ENCODE results near the gene S100A13. TPM values are rescaled to one million over a fixed set of nuclear protein-coding genes. Genes with fewer than 3 reads are reported as not detected.
"Not testable (repeated sequence)": the region's sequence is repeated elsewhere in the genome, so short reads cannot be mapped to it uniquely, and the experiment has no call there.

S100A13 gene
- total RNA-seq, 1 donor from 2014 or later: 7.3 TPM

DNA sequence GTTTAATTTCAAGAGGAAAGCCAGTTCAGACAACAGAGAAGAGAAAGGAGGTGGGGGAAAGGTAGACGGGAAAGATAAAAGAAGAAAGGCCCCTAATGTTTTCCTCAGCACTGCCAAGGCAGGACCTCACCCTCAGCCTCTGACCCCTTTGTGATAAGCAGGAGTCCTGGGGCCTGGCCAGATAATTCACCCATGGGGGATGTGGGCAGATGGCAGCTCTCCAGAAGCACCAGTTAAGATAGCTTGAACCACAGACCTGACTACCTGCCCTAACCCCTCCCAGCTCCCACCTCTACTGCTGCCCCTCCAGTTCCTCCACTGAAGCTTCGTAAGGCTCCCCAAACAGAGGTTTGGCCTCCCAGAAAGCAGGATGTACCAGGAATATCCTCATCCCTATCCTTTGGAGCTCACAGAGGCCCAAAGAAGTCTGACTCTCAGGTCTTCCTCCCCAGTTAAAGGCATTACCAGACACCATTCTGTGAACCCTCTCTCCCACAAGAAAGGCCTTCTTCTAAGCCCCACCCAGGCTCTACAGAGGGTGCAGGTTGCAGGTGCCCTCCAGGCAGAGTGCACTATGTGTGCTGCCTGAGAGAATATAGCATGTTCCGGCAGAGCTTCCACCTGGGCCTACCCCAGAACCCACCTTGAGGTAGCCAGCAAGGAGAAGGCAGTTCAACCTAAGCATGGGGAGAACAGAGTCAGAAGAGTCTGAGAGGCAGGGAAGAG is 22.0 kb upstream of the S100A13 start:
- no peak for FAIRE-seq

DNA sequence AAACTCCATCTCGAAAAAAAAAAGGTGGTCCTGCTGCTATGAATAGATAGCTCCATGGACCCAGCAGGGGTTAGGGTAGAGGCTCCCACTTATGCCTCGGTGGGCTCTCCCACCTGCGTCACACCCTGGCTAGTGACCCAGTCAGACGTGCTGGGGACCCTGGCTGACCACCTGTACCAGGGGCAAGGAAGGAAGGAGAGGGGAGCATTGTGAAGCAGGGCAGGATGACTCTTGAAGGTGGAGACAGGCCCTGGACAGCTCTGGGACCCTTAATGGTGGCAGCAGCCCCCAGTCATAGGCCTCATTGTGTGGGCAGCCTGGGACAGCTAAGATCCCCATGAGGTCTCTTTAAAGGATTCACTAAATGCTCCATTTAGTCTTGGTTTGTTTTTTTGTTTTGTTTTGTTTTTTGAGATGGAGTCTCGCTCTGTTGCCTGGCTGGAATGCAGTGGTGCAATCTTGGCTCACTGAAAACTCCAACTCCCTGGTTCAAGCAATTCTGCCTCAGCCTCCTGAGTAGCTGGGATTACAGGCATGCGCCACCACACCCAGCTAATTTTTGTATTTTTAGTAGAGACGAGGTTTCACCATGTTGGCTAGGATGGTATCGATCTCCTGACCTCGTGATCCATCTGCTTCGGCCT is 20.8 kb upstream of the S100A13 start:
- FAIRE-seq (no peak), DNase-seq (ENCODE audit: low spot score in 2 of 2) (no peak)

More for the DNA sequence above, 22.0 kb upstream of the S100A13 start:
- no peak for DNase-seq (ENCODE audit: low spot score in 2 of 2)

DNA sequence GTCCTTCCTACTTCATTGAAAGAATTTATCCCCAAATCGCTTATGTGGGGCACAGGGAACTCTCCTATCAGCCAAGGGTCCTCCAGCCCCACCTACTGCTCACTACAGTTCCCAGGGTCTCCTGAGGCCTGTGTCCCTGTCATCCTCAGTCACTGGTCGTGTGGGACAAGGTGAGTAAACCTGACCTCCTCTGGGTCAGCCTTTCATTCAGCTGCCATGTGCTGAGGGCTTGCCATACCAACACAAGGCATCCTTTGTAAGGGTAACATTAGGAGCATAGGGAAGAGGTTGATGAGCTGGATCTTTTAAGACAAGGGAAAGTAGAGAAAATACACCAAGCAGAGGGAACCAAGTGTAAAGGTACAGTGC is 20.0 kb upstream of the S100A13 start:
- no peak for DNase-seq (ENCODE audit: low spot score in 2 of 2)
- no peak for FAIRE-seq

DNA sequence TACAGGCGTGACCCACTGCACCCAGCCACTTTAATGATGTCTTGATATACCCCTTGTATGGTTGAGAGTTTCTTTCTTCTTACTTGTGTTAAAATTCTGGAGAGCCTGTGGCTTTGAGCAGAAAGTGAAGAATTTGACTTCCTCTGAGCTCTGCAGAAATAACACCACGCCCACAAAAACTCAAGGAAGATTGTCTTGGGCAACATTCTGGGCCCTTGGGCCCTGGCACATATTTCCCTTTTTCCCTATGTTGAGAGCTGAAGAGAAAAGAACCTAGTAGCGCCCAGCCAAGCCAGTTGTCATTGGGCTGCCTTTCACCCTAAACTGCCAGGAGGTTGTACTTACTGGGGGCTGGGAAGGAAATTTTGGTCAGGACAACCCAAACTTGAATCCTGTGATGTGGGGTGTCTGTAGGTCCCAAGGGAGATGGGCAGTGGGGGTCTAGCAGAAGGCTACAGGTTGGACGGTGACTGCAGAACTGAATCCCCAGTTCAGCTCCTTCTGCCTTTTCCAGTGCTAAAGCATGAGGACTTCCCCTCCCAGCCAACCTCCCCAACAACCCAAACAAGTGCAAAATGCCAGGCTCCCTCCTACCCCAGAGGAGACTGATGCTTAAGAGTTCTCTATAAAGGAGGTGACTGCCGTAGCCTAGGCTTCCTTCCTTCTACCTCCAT is 19.5 kb upstream of the S100A13 start:
- FAIRE-seq (no peak), DNase-seq (ENCODE audit: low spot score in 2 of 2) (no peak)

DNA sequence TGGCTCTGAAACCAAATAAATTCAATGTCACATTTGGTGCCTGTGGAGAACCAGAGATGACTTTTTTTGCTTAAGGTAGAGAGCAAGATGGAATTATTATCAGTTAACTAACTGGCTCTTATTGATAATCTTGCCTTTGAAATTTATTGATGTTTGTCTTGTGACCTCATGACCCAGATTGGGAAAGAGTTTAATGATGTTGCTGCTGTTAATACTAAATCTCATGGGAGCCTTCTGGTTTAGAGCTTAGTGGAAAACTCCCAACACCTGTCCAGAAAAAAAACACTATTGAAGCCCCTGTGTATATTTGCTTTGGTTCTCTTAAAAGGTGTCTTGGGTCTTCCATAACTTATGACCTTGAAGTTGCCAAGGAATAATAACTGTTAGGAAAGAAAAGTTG is 16.5 kb upstream of the S100A13 start:
- FAIRE-seq (no peak), DNase-seq (ENCODE audit: low spot score in 2 of 2) (no peak)

DNA sequence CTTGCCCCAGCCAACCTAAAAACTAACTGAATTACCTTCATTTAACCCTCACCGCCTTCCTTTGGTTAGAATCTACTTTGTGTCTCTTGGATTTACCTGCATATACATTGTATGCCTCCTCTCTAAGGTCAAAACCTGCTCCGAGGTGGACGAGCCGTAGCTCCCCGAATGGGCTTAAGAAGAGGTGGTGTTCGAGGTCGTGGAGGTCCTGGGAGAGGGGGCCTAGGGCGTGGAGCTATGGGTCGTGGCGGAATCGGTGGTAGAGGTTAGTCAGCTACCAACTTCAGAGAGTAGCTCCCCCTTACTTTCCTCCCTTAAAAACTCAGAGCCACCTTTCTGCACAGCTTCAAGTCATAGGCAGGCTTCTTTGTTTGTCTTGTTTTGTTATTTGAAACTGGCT is 15.8 kb upstream of the S100A13 start:
- DNase-seq (ENCODE audit: low spot score in 2 of 2) (no peak), FAIRE-seq (no peak)

DNA sequence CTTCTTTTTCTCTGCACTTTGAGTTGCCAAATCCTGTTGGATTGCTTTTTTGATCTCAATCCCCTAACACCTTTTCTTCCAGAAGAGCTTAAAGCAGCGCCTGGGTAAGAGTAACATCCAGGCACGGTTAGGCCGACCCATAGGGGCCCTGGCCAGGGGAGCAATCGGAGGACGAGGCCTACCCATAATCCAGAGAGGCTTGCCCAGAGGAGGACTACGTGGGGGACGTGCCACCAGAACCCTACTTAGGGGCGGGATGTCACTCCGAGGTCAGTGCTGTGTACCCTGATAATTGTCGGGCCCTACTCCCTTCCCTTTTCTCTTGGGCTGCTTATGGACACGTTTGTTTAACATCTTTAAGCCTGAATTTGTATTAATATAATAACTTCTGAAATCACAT is 14.9 kb upstream of the S100A13 start:
- no peak for DNase-seq (ENCODE audit: low spot score in 2 of 2)
- no peak for FAIRE-seq

DNA sequence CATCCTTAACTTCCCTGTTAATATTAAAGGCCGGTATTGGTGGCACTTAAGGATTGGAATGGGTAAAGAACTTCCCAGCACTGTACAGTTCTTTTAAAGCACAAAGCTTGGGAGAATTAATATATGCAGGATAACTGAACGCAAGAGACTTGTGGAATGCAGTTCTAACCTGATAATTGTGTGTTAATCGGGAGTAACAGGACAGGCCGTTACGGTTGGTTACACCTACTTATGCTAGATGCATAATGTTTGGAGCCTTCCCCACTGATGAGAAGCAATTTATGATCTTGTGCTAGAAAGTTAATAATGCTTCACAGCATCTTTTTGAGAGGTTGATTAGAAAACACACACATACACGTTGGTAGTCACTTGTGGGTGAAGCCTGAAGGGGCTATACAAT is 13.6 kb upstream of the S100A13 start:
- DNase-seq (ENCODE audit: low spot score in 2 of 2): no peak
- FAIRE-seq: no peak

DNA sequence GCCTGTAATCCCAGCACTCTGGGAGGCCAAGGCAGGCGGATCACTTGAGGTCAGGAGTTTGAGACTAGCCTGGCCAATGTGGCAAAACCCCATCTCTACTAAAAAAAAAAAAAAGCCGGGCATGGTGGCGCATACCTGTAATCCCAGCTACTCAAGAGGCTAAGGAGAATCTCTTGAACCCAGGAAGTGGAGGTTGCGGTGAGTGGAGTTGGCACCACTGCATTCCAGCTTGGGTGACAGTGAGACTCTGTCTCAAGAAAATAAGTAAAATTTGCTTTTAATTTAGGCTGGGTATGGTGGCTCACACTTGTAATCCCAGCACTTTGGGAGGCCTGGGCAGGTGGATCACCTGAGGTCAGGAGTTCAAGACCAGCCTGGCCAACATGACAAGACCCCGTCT is 12.9 kb upstream of the S100A13 start:
- DNase-seq (ENCODE audit: low spot score in 2 of 2); FAIRE-seq: not testable (repeated sequence)

DNA sequence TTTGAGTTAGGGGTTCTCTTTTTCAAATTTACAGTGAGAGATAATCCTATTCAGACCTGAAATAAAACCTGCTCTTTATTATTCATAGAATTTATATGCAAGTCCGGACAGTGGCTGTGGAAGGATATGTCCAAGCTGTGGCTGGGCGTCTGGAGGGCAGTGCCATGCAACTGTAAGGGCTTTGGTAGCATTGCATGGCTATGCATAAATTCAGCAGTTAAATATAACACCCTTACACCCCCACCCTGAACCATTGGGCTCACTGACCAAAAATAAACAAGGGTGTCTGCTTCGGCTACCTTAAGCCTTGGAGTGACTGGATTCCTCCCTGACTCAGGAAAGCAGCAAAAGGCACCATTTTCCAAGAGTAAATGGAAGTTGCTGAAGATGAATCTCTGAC is 12.0 kb upstream of the S100A13 start:
- FAIRE-seq (no peak), DNase-seq (ENCODE audit: low spot score in 2 of 2) (no peak)

DNA sequence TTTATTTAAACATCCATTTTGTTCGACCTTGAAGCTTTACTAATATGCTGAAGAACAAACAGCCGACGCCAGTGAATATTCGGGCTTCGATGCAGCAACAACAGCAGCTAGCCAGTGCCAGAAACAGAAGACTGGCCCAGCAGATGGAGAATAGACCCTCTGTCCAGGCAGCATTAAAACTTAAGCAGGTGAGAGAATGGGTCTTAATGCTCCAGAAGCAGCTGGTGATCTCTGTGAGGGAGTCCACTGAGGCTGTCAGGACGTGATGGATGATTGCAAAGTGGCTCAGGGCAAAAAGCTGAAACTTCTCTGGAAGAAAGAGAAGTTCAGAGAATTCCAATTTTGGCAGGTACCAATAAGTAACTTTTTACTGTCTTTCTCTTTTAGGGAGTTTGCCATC is 11.0 kb upstream of the S100A13 start:
- DNase-seq (ENCODE audit: low spot score in 2 of 2): no peak
- no peak for FAIRE-seq

DNA sequence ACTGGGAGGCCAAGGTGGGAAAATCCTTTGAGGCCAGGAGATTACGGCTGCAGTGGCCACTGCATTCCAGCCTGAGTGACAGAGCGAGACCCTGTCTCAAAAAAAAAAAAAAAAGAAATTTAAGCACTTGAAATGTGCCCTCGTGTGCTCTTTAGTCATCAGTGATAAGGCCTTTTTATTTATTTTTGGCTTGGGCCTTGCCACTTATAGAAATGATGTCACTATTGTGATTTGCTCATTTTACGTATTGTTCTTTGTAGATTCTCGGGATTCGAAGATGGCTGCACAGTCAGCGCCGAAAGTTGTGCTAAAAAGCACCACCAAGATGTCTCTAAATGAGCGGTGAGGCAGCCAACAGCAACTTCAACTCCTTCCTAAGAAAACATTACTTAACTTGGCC is 9.0 kb upstream of the S100A13 start:
- FAIRE-seq (no peak), DNase-seq (ENCODE audit: low spot score in 2 of 2) (no peak)

DNA sequence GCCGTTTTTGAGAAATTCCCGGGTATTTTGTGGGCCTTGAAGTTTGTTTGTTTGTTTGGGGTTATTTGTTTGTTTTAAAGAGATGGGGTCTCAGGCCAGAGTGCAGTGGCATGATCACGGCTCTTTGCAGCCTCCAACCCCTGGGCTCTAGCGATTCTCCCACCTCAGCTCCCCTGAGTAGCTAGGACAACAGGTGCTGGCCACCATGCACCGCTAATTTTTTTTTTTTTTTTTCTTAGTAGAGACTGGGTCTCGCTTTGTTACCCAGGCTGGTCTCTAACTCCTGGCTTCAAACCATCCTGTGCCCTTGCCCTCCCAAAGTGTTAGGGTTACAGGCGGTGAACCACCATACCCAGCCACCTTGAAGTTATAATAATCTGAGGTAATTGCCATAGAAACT is 8.6 kb upstream of the S100A13 start:
- no peak for DNase-seq (ENCODE audit: low spot score in 2 of 2)
- FAIRE-seq: no peak

DNA sequence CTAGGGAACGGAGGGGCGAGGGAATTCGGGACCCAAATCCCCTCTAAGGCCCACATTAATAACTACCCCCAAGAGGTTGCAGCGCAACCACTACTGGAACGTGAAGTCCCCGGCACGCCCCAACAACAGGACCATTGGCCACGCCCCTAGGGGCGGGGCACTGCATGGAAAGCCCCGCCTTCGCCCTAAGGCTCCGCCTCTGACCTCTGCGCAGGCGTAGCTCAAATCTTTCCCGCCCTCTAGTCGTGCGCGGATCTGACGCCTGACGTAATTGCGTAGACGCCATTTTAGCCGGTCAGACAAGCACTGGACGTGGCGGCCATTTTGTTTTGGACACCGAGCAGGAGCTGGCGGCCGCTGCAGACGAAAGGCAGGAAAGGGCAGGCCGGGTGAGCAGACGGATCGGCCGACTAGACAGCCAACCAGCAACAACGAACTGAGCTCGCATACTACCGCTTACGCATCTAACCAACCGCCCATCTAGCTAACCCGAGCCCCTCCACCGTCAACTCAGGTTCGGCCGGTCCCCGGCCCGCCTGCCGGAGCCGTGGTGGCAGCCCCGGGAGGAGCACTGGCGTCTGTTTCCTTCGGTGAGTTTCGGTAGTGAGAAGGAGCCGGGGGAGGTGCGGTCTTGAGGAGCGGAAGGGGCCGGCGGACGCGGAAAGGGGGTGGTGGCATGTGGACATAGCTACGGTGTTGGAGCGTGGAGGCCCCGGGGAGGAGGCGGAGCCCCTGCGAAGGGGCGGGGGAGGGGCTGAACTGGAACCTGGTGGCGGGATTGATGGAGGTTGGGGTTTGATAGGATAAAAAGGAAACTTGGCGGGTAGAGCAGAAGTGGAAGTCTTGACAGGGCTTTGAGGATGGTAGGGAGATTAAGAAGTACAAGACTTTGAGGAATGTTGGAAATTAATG is 6.7 kb upstream of the S100A13 start, which contains the start of gene CHTOP:
TSS of gene CHTOP (plus strand) at position 313 of the 912 bp plus-strand sequence. CDS start 2,523 bp downstream, outside the sequence.
- peak; percentile 36 for FAIRE-seq
- DNase-seq (ENCODE audit: low spot score in 2 of 2): peak; percentile 88 to 99

DNA sequence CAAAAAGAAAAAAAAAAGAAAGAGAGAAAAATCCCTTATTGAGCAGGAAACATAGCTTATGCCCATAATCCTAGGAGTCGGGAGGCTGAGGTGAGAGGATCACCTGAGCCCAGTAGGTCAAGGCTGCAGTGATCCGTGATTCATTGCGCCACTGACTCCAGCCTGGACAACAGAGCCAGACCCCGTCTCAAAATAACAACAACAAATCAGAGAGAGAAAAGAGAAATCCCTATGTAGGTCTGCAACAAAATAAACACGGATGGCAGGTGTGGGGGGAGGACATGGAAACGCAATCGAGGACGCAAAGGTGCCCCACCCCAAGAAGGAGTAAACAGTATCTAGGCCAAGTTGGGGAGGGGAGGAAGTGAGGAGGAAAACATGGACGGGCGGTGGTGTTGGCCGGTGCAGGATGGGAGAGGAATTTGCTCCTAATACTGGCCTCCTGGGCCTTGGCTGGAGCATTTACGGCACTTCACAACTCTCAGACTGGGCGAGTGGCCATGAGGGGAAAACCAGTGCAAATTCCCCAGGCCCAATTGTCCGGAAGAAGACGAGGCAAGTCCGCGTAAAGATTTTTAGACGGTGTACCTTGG is 6.0 kb upstream of the S100A13 start:
- no peak for FAIRE-seq
- peak in 1 of 2 donors; percentile 47 for DNase-seq (ENCODE audit: low spot score in 2 of 2)

DNA sequence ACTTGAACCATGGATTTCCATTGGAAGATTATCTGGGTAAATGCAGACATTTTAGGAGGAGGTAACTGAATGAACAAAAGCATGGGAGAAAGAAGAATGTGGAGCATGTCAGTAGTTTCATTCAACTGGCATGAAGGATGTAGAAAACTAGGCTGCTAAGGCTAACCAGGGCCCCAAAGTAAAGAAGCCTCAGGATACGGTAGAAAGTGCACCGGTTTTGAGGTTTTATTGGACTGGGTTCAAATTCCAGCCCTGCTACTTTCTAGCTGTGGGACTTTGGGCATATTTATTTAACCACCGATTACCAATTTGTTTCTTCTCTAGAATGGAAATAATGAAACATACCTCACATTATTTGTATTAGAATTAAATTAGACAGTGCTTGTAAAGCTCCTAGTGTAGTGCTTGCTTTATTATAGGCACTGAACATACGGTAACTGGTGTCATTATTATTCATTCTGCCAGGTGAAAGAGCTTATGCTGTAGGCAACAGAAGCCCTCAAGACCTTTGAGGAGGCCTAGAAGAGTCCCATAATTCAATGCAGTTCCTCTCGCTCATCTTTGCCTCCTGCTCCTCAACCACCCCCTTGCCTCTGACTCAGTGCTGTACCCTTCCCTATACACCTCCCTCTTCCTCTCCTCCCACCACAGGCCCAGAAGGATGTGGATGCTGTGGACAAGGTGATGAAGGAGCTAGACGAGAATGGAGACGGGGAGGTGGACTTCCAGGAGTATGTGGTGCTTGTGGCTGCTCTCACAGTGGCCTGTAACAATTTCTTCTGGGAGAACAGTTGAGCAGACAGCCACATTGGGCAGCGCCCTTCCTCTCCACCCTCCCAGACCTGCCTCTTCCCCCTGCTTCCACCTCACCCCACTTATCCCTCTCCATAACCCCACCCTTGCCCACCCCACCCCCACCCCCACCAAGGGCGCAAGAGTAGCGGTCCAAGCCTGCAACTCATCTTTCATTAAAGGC is 4.0 kb upstream of the S100A13 start:
- FAIRE-seq: no peak
- no peak for DNase-seq (ENCODE audit: low spot score in 2 of 2)

DNA sequence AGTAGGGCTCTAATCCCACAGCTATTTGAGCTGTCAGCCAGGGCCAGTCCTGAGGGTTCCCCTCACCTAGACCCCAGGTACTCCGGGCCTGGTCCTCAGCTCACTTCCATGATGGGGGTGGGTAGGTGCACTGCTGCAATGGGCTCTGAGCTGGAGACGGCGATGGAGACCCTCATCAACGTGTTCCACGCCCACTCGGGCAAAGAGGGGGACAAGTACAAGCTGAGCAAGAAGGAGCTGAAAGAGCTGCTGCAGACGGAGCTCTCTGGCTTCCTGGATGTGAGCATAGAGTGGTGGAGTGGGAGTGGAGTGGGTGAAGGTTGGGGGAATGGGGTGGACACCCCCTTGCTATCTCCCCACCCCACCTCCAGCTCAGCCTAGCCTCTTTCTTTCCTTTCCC is 3.1 kb upstream of the S100A13 start:
- DNase-seq (ENCODE audit: low spot score in 2 of 2) (no peak), FAIRE-seq (no peak)

DNA sequence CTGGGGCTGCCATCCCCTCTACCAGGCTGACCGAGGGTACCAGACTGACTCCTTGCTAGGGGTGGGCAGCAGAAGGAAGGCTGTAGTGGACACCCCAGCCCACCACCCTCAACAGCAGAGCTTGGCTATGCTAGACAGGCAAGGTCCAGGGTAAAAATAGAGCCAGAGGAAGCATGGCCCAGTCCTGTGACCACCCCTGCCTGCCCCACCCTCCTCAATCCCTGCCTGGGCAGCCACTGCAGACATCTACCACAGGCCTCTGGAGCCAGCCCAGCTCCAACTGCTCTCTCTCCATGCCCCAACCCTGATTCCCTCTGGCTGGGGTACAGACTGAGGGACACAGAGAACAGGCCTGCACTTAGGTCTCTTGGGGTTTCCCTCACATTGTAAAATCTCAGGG is 2.7 kb upstream of the S100A13 start:
- FAIRE-seq (no peak), DNase-seq (ENCODE audit: low spot score in 2 of 2) (no peak)

DNA sequence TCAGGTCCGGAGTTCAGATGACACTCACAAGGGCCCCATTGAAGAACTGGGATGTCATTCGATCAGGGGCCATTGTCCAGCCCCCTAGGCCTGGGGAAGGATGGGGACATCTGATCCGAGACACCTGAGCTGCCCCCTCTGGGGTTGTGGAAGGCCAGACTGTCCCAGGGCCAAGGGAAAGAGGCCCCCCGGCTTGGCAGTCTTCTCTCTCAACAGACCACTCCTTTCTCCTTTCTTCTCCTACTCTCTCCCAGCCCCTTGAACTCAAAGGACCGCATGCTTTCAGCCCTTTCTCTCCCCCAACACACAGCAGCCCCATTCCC is 2.0 kb upstream of the S100A13 start:
- FAIRE-seq (no peak), DNase-seq (ENCODE audit: low spot score in 2 of 2) (no peak)

Measured in frontal cortex (tissue), 4 donors.